HG02759 (cell line): ENCODE data around the gene HAUS7.

Experiments
- ATAC-seq: cut with Tn5 transposase; IDR thresholded peaks from one replicate; pipeline ENCODE4 v1.9.1; 2021; ENCODE audit warnings: mild to moderate bottlenecking, moderate library complexity; ENCODE audit not compliant: unreplicated experiment

HAUS7 gene

DNA sequence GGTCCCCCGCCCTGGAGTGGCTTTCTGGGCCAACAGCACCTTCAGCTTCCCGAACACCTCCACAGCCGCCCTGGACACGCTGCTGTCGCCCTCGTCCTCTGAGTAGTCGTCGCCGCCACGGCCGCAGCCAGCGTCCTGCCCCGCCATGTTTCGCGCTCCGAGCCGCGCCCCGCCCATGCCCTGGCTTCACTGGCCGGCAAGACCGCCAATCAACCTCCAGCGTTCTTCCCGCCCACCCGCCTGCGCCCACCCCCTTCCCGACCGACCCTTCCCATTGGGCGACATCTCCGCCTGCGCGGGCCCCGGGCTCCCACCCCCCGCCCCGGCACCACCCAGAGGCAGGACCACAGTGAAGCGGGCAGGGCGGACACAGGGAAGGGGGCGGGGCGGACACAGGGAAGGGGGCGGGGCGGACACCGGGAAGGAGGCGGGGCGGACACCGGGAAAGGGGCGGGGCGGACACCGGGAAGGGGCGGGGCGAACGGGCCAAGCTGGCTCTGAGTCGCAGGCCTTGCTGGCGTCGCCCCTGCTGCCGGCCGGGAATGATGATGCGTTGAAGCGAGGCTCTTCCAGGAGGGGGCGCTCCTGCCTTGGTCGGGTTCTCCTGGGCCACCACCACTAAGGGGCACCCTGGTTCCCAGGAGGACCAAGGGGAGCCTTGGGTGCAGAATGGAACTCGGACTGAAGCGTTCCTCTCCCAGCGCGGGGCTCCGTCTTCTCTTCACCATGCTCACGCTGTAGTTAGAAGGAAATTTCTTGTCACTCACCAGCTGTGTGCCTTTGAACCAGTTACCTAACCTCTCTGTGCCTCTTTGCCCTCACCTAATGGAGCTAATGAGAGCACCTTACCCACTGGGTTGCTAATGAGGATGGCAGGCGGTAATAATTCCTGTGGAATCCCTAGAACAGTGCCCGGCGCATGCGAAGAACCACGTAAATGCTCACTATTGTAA, at the start of gene HAUS7:
Gene HAUS7, minus strand, starts transcription at position 166 of the 953 bp plus-strand sequence. Its CDS starts 19 bp downstream, at position 147.
- ATAC-seq = peak; percentile 84

DNA sequence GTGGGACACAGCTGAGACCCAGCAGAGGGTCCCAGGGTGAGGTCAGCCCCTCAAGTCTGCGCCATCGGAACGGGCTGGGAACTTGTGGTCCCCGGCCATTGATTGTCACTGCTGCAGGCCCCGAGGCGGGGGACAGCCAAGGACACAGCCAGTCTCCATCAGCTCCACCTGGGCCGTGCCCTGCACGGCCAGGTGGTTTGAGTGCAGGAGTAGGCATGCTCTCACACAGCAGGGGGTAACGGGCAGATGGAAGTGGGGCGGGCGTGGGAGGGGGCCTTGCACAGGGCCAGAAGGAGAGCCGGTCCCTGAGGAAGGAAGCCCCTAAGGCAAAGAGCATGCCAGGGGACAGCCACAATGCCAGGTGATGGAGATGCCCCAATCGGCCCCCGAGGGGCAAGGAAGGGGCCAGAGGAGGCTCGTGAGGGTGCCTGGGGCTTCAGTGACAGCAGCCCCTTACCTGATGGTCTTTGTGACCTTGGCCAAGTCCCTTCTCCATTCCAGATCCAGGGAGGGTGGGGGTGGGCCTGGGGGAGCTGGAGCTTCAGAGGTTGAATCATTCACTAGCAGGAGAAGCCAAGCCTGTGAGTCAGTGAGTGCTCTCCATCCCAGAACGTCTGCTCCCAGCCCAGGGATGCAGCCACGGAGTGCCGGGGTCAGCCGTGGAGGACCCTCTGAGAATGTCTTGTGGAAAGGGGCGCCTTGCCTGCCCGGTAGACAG, 49.4 kb upstream of the HAUS7 start:
- ATAC-seq = no peak

DNA sequence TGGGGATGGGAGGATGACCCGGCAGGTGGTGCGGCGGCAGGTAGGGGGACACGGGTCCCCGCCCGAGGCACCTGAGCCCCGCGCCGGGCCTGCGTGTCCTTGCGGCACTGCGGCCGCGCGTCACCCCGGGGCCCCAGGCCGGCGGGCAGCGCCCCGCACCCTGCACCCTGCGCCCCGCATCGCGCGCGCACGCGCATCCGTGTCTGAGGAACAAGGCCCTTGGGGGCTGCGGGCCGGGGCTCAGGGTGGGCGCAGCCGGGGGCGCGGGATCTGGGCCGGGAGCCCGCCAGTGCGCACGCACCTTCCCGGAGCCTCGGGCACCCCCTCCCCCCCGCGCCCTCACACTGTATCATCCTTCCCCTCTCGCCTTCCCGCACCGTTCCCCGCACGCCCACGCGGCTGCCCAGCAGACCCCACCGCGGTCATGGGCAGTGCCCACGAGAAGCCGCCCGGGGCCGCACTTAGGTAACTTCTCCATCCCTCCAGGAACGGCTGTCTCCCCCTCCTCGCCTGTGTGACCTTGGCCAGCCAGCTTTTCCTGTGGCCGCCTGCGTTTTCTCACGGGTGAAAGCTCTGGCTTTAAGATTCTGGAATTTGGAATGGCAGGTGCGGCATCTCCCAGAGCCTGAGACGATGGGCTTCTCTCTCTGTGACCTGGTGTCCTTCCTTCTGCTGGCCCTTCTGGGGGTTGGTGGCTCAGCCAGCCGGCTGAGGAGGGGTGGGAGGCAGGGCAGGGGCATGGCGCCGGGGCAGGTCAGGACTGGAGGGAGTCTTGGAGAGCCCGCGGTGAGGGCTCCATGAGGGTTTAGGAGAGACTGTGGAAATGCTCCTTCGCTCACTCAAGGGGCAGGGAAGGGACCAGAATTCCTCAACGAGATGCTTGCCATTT, 47.8 kb upstream of the HAUS7 start:
- no peak for ATAC-seq

DNA sequence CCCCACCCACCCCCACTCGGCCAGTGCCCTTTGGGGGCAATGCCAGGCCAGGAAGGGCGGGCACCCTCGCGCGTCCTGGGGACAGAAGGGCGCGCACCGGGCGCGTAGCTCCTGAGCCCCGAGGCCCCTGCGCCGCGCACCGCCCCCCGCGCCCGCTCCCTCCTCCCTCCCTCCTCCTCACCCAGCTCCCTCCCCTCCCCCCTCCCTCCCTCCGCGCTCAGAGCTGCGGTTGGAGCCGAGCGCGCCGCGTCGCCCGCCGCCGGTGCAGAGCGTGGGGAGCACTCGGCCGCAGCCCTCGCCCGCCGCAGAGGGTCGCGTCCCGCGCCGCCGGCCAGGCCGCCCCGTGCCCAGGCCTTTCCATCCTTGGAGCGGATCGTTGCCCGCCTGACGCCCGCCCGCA, 47.0 kb upstream of the HAUS7 start, which contains the start of gene ATP2B3:
Gene ATP2B3, plus strand, starts transcription at position 220 of the 400 bp plus-strand sequence. CDS start 18,606 bp downstream, outside the sequence.
- ATAC-seq = no peak

DNA sequence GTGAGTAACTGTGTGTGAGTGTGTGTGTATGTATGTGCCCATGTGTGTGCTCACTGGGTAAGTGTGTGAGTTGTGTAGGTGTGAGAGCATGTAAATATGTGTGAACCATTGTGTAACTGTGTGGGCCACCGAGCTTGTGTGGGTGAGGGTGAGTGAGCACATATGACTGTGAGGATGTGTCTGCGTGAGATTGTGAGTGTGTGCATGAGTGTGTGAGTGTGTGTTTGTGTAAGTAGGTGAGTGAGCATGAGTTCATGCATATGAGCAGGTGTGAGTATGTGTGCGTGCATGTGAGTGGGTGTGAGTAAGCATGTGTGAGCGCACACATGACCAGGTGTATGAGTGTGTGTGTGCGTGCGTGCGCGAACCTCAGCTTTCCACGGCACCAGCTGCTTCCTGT, 45.7 kb upstream of the HAUS7 start:
- no peak for ATAC-seq

DNA sequence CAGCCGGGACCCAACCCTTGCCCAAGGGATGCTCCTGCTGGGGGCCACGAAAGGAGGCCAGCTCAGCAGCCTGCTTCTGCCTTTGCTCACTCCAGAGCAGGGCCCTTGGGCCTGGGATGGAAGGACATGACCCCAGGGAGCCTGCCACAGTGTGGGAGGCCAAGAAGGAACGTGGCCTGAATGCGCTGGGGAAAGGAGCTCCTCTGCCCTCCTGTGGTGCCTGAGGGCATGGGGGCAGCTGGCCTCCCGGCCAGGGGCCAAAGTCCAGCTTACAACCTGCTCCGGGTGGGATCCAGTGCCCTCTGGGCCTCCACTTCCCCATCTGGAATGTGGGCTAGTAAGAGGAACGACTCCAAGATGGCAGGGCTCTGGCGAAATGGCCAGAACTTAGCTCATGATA, 45.1 kb upstream of the HAUS7 start:
- ATAC-seq = no peak

DNA sequence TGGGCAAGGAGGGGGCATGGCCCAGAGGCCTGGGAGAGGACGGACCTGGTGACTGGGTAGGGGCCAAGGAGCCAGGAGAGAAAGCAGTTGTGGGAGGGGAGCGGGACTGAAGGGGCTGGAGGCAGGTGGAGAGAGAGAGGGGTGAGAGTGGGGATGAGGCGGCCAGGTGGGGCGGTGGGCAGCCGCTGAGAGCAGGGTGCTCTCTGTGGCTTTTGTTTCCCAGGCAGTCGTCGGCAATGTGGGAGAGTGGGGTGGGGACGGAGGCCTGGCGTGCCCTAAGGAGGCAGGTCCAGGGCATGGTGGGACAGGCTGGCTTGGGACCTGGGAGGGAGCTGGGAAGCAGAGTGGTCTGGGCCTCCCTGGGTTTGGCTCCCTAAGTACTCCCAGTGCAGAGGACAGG, 43.9 kb upstream of the HAUS7 start:
- no peak for ATAC-seq

DNA sequence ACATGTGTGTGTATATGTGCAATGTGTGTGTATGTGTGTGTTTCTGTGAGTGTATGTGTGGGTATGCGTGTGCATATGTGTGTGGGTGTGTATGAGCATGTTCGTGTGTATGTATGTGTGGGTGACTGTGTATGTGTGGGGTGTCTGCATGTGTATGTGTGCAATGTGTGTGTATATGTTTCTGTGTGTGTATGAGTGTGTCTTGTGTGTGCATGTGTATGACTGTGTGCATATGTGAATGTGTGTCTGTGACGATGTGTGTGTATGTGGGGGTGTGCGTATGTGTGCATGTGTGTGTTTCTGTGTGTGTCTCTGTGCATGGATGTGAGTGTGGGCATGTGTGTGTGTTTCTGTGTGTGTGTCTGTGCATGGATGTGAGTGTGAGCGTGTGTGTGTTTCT, 42.9 kb upstream of the HAUS7 start:
- no peak for ATAC-seq

DNA sequence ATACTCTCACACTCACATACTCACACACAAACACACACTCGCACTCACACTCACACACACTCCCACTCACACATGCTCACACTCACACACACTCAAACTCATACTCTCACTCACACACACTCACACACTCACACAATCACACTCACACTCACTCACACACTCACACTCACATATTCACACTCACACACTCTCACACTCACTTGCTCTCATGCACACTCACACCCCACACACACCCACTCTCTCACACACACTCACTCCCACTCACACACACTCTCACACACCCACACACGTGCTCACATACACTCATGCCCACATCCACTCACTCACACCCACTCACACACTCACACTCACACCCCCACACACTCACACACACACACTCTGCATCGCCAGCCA, 42.1 kb upstream of the HAUS7 start:
- ATAC-seq = no peak

DNA sequence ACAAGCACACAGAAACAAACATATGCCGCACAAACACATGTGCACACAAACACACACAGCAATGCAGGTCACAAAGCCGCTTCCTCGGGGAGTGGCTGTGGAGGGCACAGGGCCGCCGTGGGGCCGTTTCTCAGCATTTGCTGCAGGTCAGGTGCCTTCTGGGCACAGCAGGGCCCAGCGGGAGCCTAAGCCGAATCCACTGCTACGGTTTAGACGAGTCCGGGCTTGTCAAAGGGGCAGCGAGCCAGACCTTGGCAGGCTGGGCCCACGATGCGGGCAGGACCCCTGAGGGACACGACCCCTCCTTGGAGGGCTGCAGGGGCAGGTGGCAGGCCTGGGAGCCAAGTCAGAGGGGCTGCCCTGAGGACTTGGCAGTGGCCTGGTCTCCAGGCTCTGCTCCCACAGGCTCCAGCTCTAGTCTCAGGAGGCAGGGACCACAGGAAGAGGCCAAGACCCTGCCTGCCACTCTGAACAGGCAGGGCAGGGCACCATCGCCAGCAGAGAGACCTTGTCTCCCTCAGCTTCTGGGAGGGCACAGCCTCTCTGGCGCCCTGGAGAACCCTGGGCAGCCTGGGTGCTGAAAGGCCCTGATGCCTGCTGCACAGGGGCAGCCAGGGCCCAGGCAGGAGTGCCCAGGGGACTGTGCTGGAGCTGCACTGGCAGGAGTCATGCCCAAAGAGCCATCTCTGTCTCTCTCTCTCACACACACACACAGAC, 41.6 kb upstream of the HAUS7 start:
- ATAC-seq = no peak

DNA sequence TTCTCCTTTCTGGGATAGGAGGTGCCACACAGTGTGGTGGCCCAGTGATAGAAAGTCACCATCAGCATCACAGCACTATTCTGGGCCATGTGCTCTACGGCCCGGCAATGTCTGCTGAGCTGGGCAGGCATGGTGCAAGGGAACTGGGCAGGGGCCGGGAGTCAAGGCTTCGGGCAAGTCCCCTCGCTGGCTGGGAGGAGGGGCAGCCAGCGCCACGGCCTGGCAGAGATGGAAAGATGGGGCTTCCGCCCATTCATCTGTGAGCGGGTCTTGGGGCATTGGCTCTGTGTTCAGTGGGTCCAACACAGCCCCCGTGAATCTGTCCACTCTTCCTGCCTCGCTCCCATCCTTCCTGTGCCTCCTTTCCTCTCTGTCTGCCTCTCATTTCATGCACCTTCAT, 40.0 kb upstream of the HAUS7 start:
- no peak for ATAC-seq

DNA sequence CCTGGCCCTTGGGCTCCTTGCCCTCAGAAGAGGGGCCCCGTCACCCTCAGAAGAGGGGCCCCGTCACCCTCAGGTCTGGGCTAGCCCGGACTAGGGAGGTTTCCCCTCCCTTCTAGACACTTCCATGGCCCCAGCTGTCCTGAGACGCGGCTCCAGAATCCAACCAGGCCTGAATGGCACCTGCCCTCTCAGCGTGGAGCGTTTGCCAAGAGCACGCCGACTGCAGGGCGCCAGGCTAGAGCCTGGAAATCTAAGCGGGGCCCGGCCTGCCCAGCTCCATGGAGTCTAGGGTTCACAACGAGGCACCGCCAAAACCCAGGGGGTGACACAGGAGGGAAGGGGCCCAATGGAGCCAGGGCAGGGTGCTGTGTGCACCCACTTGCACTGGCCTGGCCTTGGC, 39.2 kb upstream of the HAUS7 start:
- no peak for ATAC-seq

DNA sequence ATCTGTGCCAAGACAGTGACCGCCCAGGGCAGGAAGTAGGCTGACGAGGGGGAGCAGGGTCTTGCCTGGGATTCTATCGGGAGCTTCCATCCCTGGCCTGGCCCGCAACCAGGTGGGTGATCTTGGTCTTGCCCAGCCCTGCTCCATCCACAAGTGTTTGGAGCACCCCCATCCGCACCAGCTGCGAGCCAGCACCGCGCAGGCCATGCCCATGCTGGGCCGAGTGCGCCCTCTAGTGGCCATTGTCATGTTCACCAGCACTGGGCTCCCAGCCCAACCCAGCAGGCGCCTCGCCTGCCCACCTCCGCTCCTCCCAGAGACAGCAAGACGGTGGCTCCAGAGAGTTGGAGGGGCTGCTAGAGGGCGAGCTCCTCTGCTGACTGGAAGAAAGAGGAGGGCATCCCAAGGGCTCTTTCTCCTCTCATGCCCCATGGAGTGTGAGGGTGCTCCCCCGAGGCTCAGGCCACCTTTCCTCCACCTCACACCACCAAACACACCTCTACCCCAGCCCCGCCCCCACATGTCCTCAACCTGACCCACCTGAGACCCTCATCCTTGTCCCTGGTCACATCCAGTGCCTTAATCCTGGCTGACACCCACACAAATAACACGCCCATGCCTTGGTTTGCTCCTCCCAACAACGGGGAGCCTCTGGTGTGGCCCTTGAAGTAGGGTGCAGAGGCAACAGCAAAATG, 37.3 kb upstream of the HAUS7 start:
- ATAC-seq = peak; percentile 88

DNA sequence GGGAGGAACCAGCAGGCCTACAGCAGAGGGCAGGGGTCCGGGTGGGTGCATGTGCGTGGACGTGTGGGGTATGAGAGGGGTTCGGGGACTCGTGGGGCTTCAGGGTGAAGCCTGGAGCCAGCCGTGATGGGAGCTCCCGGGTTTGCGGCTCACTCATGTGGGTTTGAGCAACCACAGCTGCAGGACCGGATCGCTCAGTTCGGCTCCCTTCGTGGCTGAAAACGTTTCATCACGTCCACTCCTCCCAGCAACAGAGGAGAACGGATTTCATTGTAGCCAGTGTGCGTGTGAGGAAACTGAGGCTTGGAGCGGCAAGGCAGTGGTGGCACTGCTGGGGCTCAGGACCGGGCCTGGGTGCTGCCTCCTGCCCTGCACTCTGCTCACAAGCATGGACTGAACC, 35.0 kb upstream of the HAUS7 start:
- no peak for ATAC-seq

DNA sequence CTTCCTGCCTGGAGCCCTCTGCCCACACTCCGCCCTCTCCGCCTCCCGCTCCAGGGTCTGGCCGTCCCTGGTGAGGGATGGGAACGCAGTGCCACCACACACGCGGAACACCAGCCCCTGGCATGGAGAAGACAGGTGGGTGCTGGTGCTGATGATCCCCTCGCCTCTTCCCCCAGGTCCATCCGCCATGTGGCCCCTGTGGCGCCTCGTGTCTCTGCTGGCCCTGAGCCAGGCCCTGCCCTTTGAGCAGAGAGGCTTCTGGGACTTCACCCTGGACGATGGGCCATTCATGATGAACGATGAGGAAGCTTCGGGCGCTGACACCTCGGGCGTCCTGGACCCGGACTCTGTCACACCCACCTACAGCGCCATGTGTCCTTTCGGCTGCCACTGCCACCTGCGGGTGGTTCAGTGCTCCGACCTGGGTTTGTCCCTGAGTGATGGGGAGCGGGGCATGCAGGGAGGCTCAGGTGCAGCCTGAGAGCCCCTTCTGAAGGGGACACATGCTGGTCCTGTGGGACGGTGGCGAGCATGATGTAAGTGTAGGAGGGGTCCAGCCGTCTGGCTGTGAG, 34.2 kb upstream of the HAUS7 start:
- ATAC-seq = no peak

DNA sequence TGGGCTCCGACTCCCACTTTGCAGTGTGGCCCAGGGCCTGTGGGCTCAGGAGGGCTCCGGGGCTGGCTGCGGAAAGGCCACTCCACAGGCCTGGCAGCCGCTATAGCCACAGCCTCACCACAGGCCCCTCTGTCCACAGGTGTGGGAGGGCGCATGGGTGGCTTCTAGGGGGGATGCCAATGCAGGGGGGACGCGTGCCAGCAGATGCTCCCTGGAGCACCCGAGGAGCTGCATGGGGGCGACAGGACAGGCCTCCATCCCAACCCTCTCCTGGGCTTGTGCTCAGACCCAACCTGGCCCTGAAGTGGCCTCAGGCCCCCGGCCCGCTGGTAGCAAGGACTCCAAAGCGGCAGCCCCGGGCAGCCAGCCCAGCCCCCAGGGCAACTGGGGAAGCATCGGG, 32.4 kb upstream of the HAUS7 start:
- ATAC-seq = no peak

DNA sequence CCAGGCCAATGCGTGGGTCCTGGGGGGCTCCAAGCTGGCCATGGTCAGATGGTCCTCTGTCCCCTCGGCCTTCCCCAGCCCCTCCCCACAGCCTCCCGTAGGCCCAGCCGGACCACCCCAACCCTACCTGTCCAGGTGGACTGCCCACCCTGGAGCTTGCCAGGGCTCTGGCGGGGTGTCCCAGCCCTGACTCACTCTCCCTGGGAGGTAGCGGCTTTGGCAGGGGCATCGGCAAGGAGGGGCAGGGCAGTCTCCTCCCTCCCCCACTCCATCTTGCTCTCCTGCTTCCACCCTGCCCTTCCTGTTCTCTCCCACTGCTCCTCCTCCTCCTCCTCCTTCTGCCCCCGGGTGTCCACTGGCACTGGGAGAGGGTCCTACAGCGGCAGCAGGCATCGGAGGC, 31.8 kb upstream of the HAUS7 start:
- ATAC-seq = no peak

DNA sequence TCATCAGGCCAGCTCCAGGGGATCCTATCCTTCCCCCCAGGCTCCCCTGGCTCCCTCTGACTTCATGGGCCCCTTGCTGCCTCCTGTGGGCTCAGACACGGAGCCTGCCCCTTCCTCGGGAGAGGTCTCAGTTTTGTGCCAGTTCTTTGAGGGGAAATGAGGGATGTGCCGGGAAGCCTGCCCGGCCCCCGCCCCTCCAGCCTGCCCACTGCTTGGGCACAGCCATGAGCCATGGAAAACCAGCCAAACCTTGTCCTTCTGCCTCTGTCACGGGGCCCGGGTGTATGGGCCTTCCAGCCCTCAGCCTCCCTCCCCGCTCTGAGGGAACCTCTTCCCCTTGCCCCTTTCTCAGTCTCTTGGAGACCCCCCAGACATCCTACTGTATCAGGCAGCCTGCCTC, 31.2 kb upstream of the HAUS7 start:
- ATAC-seq = no peak

DNA sequence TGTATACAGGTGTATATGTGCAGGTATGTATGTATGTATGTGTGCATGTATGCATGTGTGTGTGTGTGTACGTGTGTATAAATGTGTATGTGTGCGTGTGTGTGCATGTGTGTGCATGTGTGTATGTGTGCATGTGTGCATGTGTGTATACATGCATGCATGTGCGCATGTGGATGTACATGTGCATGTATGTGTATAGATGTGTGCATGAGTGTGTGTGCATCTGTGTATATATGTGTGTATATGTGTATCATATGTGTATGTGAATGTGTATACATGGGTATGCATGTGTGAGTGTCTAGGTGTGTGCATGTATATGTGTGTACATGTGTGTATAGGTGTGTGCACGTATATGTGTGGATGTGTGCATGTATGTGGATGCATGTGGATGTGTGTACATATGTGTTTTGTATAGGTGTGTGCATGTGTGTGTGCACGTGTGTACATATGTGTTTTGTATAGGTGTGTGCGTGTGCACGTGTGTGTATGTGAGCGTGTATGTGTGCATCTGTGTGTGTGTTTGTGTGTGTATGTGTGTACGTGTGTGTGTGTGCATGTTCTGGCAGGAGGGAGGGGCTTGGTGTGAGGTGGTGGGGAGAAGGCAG, 30.4 kb upstream of the HAUS7 start:
- no peak for ATAC-seq
